HG03159 (cell line): Measurements from ENCODE around the gene ZNRF1.

ENCODE experiments used
- ATAC-seq: cut with Tn5 transposase; IDR thresholded peaks from one replicate; pipeline ENCODE4 v1.9.1; 2021; ENCODE audit warnings: mild to moderate bottlenecking, moderate library complexity; ENCODE audit not compliant: unreplicated experiment

ZNRF1 gene

DNA sequence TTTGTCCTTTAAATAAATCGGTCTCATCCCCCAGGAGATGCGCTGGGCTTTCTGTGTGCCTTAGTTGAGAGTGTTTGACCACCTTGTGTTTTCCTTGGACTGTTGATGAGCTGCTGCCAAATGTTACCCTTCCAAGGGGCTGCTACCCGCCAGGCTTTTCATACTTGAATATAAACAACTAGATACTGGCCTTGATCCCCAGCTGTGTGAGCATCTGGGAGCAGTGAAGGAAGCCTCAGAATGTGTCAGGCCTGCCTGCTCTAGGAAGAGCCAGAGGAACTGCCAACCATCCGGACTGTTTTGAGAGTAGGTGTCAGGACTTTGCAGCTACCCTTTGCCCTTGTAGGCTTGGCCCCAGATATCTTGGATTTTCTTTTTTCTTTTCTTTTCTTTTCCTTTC is 60.0 kb downstream of the ZNRF1 start:
- no peak for ATAC-seq

DNA sequence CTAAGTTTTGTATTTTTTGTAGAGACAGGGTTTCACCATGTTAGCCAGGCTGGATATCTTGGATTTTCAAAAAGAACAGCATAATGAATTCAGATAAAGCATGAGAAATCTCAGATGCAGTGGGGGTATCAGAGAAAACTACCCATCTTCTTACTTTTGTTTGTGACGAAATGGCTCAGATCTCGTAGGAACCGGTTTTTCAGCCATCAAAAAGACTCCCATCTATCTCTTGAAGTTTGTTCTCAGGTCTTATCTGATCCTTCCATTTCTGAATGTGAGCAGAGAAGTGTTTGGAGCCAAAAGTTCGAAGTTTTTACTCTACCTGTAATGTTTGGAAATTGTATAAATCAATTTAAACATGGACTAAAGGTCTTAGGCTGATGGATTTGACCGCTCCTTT is 60.6 kb downstream of the ZNRF1 start:
- no peak for ATAC-seq

DNA sequence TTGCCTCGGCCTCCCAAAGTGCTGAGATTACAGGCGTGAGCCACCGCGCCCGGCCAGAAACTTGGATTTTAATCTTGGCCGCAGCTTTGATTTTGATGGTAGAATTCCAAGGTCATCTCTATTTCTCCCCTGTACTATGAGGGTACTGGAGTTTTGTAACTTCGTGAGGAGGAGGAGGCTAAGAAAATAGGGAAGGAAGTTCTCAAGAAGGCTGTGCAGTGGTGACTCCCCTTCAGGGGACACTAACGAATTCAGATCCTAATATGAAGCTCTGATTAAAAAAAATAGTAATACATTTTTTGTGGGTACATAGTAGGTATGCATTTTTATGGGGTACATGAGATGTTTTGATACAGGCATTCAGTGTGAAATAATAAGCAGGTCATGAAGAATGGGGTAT is 61.9 kb downstream of the ZNRF1 start:
- no peak for ATAC-seq

DNA sequence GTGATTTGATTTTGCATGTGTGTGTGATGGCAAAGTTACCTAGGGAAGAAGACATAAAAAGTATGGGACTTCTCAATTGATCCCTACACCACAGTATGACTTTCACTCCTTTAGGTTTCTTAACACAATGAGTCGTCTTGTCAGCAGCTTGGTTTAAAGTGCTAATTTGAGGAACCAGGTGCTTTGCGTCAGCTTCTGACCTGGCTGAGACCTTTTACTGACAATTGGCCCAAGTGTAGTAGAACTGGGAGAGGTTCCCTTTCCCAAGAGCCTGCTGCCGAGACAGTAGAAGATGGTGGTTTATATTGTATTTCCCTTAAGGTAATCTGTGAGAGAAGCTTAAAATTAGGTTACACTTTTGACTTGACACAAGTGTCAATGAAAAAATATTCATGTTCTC is 62.8 kb downstream of the ZNRF1 start:
- ATAC-seq = no peak

DNA sequence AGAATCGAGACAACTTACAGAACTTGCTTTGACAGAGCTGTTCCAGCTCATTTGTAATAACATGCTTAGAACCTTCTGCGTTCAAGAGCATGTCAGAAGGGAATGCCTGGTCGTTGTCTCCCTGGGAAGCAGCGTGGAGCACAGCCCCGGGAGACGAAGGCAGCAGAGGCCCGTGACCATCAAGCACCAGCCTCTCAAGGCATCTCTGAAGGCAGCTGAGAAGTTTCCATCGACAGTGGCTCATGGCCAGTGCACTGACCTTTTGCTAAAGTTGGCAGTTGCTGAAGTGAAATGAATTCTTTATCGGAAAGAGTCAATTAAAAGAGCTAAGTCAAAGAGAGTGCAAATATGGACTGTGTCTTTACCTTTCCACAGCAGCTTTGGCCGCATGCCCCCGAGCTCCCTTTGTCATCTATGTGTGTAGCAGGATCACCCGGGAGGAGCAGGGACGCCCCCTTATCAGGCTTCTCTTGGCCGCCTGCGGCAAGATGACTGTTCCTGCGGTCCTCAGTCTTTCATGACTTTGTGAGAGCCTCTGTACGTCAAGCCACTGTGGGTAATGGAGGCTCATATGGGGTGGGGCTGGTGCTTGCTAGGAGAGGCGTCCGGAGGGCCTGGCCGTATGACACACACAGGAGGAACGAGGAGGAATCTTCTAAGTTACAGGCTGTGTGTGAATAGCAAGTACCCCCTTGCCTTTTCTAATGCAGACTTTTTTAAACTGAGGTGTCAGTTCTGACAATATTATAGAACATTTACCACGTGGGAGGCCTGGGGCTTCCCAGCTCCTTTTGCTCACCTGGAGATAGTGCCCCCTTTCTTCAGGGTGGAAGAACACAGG is 63.5 kb downstream of the ZNRF1 start:
- no peak for ATAC-seq

DNA sequence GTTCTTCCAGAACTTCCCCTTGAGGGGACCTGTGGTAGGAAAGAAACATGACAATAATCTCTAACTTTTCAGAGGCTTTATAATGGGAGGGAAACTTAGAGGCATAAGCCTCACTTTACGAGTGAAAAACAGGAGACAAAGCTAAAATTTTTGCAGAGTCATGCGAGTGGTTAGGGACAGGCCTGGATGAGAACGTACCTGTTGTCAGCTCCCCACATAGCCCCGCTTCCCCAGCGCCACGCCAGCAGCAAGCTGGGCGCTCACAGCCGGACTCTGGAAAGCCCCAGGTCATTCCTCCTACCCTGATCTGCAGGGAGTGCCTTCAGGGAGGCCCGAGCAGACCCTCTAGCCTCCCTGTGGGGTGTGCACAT is 64.1 kb downstream of the ZNRF1 start:
- no peak for ATAC-seq

DNA sequence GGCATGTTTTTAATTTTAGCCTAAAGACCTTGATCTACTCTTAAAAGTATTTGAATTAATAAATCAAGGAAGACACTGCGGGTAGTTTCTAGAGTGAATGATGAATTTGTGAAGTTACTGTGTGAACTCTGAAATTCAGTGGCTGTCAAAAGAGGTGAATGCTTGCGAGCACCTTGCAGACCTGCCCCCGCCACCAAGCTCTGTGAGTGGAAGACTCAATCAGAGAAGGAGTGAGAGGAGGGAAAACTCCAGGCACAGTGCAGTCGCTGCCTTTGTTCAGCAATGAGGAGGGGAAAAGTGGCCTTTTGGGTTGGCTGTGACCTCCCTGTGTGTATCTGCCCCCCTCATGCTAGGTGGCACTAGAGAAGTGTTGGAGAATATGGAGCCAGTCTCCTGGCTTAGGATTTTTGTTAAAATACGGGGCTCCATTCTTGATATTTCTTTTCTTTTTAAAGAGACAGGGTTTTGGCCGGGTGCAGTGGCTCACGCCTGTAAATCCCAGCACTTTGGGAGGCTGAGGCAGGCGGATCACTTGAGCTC is 64.8 kb downstream of the ZNRF1 start:
- ATAC-seq = no peak

DNA sequence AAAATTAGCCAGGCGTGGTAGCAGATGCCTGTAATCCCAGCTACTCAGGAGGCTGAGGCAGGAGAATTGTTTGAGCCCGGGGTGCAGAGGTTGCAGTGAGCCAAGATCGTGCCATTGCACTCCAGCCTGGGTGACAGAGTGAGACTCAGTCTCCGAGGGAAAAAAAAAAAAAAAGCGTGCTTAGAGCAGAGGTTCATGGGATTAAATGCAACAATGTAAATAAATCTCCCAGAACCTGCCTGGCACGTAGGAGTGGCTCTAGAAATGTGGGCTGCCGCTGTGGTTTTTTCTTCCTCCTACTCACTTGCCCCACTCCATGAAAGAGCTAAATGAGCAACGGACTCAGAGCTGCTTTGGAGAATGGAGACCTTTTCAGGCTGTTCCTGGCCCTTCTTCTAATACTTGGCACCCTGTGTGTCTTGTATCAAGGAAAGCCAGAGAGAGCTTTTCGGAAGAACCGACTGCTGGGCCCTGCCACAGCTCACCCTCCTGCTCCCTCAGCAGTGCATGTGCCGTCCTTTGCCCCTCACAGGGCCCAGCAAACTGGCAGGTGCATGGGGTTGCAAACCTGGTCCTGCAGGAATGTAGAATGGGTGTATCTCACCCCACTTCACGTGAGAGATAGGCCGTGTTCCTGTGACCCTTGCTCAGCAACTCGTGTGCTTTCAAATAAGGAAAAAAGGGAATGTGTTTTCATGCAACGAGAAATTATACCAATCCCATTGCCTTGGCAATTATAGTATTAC is 65.8 kb downstream of the ZNRF1 start:
- no peak for ATAC-seq

DNA sequence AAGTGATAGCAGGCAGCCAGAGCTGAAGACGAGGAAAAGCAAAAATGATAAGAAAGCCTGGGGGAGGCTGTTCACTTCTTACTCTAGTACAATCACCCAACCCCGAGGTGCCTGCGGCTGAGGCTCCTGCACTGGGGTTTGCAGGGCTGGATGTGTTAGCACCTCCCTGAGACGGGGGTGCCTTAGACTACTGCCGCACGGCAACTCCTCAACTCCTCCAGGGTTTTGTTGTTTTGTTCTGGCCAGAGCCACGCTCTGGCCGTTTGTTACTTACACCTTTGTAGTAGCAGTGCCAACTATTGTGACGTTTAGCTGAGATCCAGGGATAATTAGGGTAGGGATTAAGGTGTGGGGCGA is 66.3 kb downstream of the ZNRF1 start:
- ATAC-seq = no peak

DNA sequence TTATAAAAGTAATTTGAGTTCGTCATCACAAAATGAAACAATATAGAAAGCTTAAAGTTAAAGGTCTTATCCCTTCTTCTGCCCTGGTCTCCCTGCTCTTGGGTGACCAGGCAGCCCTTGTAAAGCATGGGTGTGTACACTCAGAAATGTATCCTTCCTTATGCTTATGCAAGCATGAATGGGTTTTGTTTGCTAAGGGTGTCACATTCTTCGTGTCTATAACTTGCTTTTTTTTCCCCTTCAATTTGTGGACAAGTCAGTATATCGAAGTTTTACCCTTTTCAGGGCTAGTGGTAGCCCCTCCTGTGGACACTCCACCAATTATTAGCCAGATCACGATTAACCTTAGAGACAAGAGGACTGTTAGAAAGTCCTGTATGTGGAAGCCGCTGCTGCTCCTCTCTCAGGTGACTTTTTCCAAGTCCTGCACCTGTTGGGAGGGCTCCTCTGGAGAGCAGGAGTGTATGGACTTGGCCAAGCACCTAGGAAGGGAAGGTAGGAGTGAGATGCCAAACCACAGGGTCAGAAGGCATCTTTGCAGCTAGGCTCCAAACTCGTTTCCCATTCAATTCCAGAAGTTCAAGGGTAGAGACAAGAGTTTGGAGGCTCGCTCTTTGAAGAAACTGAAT is 66.8 kb downstream of the ZNRF1 start:
- no peak for ATAC-seq

DNA sequence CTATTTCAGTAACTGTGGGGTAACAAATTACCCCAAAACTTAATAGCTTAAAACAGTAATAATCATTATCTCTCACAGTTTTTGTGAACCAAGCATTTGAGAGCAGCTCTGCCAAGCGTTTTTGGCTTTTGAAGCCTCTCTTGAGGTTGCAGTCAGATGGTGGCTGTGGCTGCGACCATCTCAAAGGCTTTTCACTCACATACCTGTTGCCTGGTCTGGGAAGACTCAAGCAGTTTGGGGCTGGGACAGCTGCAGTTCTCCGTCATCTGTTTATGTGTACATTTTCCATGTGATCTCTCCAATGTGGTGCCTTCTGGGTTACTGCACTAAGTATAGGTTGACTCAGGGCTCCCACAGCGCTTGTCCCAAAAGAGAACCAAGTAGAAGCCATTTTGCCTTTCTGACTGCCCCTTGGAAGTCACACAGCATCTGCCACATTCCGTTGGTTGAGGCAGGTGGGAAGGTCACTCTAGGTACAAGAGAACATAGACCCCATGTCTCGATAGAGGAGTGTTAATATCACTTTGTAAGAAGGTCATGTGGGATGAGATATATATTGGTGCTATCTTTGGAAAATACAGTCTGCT is 68.1 kb downstream of the ZNRF1 start:
- ATAC-seq = no peak

DNA sequence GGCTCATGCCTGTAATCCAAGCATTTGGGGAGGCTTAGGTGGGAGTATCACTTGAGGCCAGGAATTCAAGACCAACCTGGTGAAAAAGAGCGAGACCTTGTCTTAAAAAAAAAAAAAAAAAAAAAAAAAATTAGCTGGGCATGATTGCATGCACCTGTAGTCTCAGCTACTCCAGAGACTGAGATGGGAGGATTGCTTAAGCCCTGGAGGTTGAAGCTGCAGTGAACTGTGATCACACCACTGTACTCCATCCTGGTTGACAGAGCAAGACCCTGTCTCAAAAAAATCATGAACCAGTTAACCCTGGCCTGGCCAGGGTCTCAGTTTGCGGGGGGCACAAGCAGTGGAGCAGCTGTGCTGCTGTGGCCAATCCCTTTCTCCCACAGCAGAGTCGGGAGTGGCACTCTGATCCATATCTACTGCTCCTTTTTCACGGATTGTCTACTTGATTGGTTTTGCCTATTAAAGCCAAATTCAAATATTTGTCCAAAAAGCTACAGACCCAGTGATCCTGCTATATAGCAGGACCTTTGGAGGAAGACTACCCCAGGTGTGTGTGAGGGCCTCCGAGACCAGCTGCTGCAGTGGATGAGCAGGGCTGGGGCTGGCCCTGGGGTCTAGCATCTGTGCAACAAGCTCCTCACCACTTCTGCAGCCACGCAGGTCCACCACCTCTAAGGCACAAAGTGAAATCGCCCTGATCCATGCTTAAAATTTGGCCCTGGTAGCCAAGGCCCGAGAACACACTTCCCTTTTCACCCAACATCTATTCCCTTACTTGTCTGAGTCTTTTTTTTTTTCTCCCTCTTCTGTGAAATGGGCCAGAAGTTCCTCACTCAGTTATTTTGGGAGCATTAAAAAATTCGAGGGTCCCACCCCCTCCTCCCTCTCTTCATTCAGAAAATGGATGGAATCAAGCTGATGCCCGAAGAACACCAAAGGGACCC is 69.5 kb downstream of the ZNRF1 start:
- no peak for ATAC-seq

DNA sequence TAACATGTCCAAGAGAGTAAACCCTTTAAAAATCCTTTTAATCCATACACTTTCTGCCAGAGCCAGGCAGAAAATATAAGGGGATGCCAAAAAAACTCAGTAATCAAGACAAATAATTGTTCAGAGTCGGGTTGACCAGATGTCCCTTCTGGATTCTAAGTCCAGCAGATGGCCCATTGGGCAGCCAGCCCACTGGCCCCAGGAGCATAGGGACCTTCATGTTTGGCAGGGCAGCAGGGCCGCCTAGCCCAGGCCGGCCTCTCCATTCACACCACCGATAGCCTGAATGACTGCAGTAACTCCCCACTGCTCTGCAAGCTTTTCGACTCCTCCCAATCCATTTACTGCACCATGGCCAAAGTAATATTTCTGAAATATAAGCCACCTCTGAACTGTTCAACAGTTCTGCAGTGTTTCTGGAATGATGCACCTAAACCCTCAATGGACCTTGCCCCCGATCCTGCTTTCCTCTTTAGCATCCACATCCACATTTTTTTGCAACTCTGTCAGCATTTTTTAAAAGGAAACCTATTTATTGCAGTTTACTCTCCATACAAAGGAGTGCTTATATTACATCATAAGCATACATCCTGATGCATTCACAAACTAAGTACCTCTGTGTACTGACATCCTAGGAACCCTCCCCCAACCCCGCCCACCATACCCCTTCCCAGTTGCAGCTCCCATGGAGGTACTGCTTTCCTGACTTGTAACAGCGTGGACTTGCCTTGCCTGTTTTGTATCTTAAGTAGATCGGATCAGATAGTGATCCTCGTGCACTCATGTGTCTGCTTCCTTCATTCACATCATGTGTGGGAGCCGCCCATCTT is 71.4 kb downstream of the ZNRF1 start:
- ATAC-seq = no peak

DNA sequence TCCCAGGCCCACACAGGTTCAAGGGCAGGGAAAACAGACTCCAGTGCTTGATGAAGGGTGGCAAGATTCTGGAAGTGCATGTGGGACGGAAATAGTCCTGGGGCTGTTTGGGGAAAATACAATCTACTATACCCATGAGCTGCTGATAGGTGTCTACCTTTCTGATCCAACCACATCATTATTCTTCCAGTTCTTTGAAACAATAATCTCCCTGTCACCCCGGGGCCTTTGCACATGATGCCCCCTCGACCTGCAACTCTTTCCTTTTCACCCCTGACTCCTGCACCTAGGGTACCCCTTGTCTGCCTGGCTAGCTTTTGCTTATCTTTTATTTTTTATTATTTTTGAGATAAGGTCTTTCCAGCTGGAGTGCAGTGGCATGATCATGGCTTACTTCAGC is 72.8 kb downstream of the ZNRF1 start:
- ATAC-seq = no peak

DNA sequence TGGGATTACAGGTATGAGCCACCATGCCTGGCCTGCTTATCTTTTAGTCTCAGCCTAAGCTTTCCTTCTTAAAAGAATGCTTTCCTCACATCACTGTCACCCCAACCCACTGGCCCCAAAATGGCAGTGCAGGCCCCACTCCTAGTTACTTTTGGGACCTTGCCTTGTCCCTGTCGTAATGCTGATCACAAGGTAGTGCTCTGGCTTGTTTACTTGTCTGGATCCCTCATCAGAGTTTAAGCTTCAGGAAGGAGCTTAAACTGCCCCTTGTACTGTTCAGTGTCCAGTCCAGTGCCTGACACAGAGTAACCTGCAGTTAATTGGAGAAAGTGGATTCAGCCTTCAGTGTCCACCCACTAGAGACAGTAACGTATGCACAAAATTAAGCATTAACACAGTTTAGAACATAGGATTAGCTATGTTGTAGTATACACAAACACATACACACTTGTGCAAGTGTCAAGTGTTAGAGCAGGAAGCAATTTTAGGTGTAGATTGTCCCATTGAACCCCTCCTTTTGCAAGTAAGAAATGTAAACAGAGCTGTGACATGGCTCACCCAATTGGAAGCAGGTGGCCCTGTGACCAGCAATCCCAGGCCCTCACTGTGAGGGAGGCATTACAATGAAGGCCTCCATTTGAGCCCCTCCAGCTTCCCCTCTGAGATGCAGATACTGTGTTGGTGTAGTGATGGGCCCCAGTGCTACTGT is 73.6 kb downstream of the ZNRF1 start:
- no peak for ATAC-seq

DNA sequence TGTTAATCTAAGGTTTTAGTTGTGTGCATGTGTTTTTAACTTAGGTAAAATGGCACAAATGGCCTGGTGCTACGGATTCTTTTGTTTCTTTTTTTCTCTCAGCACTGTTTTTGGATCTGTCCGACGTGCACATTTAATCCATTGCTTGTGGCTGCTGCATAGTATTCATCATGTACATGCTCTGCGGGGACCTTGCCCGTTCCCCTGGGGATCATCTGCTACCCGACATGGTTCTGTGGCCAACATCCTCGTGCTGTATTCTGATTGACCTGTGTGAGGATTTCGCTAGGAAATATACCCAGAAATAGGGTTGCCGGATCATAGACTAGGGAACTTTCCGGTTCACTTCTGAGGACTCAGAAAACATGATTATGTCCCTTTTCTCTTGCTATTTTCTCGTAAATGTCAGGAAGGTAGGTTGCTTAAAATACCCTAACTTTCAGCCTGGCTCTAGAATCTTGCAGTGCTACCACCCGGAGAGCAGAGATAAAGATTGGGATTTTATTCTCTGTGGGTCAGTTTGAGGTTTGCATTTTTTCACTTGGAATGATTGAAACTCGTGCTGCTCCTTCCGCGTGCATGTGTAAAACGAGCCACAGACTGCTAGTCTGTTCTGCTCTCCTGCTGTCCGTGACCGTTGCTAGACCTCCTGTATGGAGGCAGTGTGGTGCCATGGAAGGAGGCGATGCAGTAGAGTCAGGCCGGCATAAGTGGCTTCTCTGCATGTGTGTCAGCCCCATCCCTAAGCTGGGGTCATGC is 74.9 kb downstream of the ZNRF1 start:
- ATAC-seq = no peak

DNA sequence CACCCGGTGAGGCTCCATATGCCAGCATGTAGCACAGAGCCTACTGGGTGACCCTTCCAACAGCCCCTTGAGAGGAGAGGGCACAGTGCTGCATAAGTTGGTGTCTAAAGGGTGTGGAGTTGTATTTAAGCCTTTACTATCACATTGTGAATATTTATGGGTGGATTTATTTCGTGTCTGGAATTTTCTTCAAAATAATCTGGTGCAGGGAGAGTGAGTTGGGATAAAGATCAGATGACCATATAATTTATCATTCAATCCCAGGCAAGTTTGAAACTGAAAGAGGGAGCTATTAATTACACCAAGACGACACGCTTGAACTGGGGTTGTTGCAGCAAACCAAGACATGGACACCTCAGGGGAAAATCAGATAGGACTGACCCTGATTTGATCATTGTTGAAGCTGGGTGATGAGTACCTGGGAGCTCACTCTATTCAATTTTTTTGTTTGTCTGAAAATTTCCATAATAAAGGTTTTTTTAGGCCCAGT is 75.5 kb downstream of the ZNRF1 start:
- no peak for ATAC-seq
